Testis (tissue), 2 donors: ENCODE results near the gene H2BK1.

ENCODE experiments used
- CTCF ChIP-seq, 3 experiments: fragments of 450-650 bp in 2 of 3; fragments of 200-600 bp in 1 of 3; sonication (generic) in 1 of 3; IDR thresholded peaks; one replicate each; pipeline ENCODE4 v1.5.1; 2016 to 2019; ENCODE audit warnings: antibody characterized with exemption in 3 of 3, mild to moderate bottlenecking in 2 of 3, moderate library complexity in 1 of 3
- POLR2A ChIP-seq: fragments of 450-650 bp; IDR thresholded peaks from one replicate; pipeline ENCODE4 v1.6.1; 2017; ENCODE audit warnings: antibody characterized with exemption, mild to moderate bottlenecking, moderate library complexity

GRCh38 chr7:151209588-151209987 is 700 bp downstream of the H2BK1 start:
- TF ChIP-seq CTCF (IDR thresholded peaks at IDR 0.05): no peak
- TF ChIP-seq POLR2A: no peak
